Tibial nerve (tissue), 3 donors: ENCODE measurements around the gene PET100.

Experiments used
- POLR2A ChIP-seq, 2 donors: fragments of 450-650 bp; IDR thresholded peaks; one replicate each; pipeline ENCODE4 v1.6.1; 2017; ENCODE audit warnings: antibody characterized with exemption in 2 of 2, mild to moderate bottlenecking in 2 of 2, moderate library complexity in 2 of 2
- TF ChIP-seq, protein P1 (sequence below), 5 experiments: fragments of 200-600 bp in 3 of 5; fragments of 450-650 bp in 2 of 5; sonication (generic) in 3 of 5; IDR thresholded peaks; one replicate each; pipeline ENCODE4 v1.5.1; 2016 to 2019; ENCODE audit warnings: antibody characterized with exemption in 5 of 5, mild to moderate bottlenecking in 3 of 5, moderate library complexity in 2 of 5

DNA sequence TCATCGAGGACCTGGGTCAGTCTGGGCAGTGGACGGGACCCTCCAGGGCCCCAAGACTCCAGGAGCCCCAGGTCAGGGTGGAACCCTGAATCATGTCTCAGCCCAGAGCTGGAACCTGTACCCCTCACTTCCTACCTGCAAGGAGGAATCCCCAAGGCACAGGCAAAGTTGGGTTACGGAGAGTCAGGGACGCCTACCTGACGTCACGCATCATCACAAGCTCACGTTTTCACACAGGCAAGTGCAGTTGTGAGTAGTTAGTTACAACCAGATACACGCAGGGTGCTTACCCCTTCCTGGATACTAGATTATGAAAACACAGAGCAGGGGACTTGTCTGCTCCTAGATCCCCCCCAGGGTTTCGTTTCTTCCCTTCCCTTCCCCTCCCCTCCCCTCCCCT is 41.2 kb downstream of the PET100 start:
- TF ChIP-seq, protein P1, sequence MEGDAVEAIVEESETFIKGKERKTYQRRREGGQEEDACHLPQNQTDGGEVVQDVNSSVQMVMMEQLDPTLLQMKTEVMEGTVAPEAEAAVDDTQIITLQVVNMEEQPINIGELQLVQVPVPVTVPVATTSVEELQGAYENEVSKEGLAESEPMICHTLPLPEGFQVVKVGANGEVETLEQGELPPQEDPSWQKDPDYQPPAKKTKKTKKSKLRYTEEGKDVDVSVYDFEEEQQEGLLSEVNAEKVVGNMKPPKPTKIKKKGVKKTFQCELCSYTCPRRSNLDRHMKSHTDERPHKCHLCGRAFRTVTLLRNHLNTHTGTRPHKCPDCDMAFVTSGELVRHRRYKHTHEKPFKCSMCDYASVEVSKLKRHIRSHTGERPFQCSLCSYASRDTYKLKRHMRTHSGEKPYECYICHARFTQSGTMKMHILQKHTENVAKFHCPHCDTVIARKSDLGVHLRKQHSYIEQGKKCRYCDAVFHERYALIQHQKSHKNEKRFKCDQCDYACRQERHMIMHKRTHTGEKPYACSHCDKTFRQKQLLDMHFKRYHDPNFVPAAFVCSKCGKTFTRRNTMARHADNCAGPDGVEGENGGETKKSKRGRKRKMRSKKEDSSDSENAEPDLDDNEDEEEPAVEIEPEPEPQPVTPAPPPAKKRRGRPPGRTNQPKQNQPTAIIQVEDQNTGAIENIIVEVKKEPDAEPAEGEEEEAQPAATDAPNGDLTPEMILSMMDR (IDR thresholded peaks at IDR 0.05), result no peak
- no peak for TF ChIP-seq POLR2A (IDR thresholded peaks at IDR 0.05)
